ENCODE measurements around the gene PRTG. TPM values are rescaled to one million over a fixed set of nuclear protein-coding genes. Genes with fewer than 3 reads are reported as not detected.
"Not testable (repeated sequence)": the region's sequence is repeated elsewhere in the genome, so short reads cannot be mapped to it uniquely, and the experiment has no call there.

The PRTG gene
- under 0.01 TPM in 1 of 2 replicates, not detected in the other for total RNA-seq (2014; rRNA removed; shearing (Covaris generic))
- not detected in 2 replicates for polyA plus RNA-seq (2016; fragmentation: Nextera tagmentation; extraction: Ambion mirVana)

DNA sequence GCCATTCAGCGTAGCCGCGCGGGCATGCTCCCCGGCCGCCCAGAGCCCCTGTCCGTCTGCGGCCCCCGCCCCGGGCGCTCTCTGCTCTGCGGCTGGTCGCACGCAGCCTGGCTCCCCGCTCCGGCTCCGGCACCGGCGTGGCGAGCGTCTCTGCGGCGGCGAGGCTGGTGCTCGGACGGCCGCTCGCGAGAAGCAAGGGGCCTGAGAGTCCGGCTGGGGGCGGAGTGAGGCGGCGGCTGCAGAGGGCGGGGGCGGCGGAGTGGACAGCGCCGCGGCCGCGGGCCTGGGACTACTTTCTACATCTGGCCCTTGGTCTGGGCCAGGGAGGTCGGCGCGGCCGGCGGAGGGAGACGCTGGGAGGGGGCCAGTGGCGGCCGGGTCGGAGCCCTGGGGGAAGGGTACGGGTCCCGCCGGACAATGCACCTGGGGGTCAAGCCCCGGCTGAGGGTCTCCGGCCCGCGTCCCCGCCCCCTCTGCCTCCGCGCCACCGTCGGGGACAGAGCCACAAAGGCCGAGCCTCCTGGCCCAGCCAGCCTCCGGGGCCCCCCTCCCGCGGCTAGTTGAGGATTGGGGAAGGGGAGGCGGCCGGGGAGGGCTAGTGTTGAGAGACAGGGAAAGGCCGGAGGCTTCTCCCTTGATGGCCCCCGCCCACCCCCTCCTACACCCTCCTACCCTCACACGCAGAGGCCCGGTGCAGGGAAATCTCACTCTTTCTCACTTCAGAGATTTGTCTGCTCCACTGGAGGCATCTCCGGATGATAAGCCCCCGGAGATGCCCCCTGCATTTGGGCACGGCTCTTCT is at the start of gene PRTG:
PRTG (minus strand) TSS at position 226 of the 802 bp plus-strand sequence; CDS start at position 5, 221 bp downstream.
- H3K36me3 ChIP-seq (ENCODE audit: low read depth), result no peaks in the 10 kb centered on the region
- H3K27me3 ChIP-seq (replicated peaks; ENCODE audit: insufficient read depth), result peaks cover 58% of the 10 kb centered on the region
- H3K27ac ChIP-seq, result no peak within 1 kb of the TSS
- WGBS, 2 experiments (ENCODE audit: low coverage in 1 of 2, low lambda C conversion rate in 2 of 2, missing lambda C conversion rate in 2 of 2), result 2 to 3% methylated on average over 8 to 55 of the region's 75 CpGs
- H3K4me1 ChIP-seq (ENCODE audit: insufficient read depth), result peaks cover 6% of the 10 kb centered on the region; the same call in 1 of the 2 replicates
- H2AFZ ChIP-seq, result peak within 1 kb of the TSS; percentile 83
- peak within 1 kb of the TSS; percentile 38 for H3K9ac ChIP-seq
- no peaks in the 10 kb centered on the region for H3K9me2 ChIP-seq (ENCODE audit: insufficient read depth)
- no peaks in the 10 kb centered on the region for H3F3A ChIP-seq (ENCODE audit: insufficient read depth)
- H3K4me2 ChIP-seq (ENCODE audit: unreplicated experiment), result peak within 1 kb of the TSS; percentile 91
- H3K79me2 ChIP-seq (ENCODE audit: insufficient read depth), result no peaks in the 10 kb centered on the region
- peak within 1 kb of the TSS; percentile 70 for H3K4me3 ChIP-seq
- H3K9me3 ChIP-seq (ENCODE audit: low read depth), result no peaks in the 10 kb centered on the region
- in situ Hi-C loops (cut with MboI), result no loop called here
- DNase-seq, result peak; percentile 64
- no peaks in the 10 kb centered on the region for H4K20me1 ChIP-seq (ENCODE audit: insufficient read depth)
- peak; percentile 37 for TF ChIP-seq EZH2 (IDR thresholded peaks at IDR 0.05; ENCODE audit: insufficient read depth, poor library complexity, severe bottlenecking)
- TF ChIP-seq EZH2phosphoT487 (IDR thresholded peaks at IDR 0.05; ENCODE audit: insufficient read depth, low read depth), result no peak

GRCh38 chr15:55791551-55792400 is 48.8 kb upstream of the PRTG start:
- H3K27me3 ChIP-seq (replicated peaks; ENCODE audit: insufficient read depth), result no peaks in the 10 kb centered on the region
- peak overlapping the region; percentile 42 for H3K4me2 ChIP-seq (ENCODE audit: unreplicated experiment)
- TF ChIP-seq EZH2phosphoT487 (IDR thresholded peaks at IDR 0.05; ENCODE audit: insufficient read depth, low read depth) (no peak), EZH2 (IDR thresholded peaks at IDR 0.05; ENCODE audit: insufficient read depth, poor library complexity, severe bottlenecking) (no peak)
- 45 to 57% methylated on average over 3 of the region's 3 CpGs for WGBS, 2 experiments (ENCODE audit: low coverage in 1 of 2, low lambda C conversion rate in 2 of 2, missing lambda C conversion rate in 2 of 2)
- H3K9me3 ChIP-seq (ENCODE audit: low read depth), result no peaks in the 10 kb centered on the region
- H3K4me3 ChIP-seq, result no peak overlapping the region
- peak; percentile 80 for DNase-seq
- peaks cover 17% of the 10 kb centered on the region for H3K4me1 ChIP-seq (ENCODE audit: insufficient read depth)
- no peaks in the 10 kb centered on the region for H3K36me3 ChIP-seq (ENCODE audit: low read depth)
- H3F3A ChIP-seq (ENCODE audit: insufficient read depth), result no peaks in the 10 kb centered on the region; the same call in 1 of the 2 replicates
- H3K79me2 ChIP-seq (ENCODE audit: insufficient read depth), result no peaks in the 10 kb centered on the region
- no peak overlapping the region for H3K9ac ChIP-seq
- peak overlapping the region; percentile 65 for H3K27ac ChIP-seq
- in situ Hi-C loops (cut with MboI), result no loop called here
- H2AFZ ChIP-seq, result peak overlapping the region; percentile 65
- no peaks in the 10 kb centered on the region for H4K20me1 ChIP-seq (ENCODE audit: insufficient read depth)
- no peaks in the 10 kb centered on the region for H3K9me2 ChIP-seq (ENCODE audit: insufficient read depth)

- DNase-seq, result peak; percentile 30
- H3K4me3 ChIP-seq, result no peak overlapping the region
- in situ Hi-C loops (cut with MboI), result no loop called here
- H3K4me1 ChIP-seq (ENCODE audit: insufficient read depth), result peaks cover 17% of the 10 kb centered on the region
- H3K9me2 ChIP-seq (ENCODE audit: insufficient read depth), result no peaks in the 10 kb centered on the region
- H3K9me3 ChIP-seq (ENCODE audit: low read depth), result no peaks in the 10 kb centered on the region
- H3K4me2 ChIP-seq (ENCODE audit: unreplicated experiment), result no peak overlapping the region
- TF ChIP-seq EZH2phosphoT487 (IDR thresholded peaks at IDR 0.05; ENCODE audit: insufficient read depth, low read depth), result no peak
- no peak for TF ChIP-seq EZH2 (IDR thresholded peaks at IDR 0.05; ENCODE audit: insufficient read depth, poor library complexity, severe bottlenecking)
- H2AFZ ChIP-seq, result no peak overlapping the region
- no peaks in the 10 kb centered on the region for H3K36me3 ChIP-seq (ENCODE audit: low read depth)
- no peak overlapping the region for H3K27ac ChIP-seq
- H3K79me2 ChIP-seq (ENCODE audit: insufficient read depth), result no peaks in the 10 kb centered on the region
- no peaks in the 10 kb centered on the region for H4K20me1 ChIP-seq (ENCODE audit: insufficient read depth)
- H3F3A ChIP-seq (ENCODE audit: insufficient read depth), result no peaks in the 10 kb centered on the region; the same call in 1 of the 2 replicates
- no peaks in the 10 kb centered on the region for H3K27me3 ChIP-seq (replicated peaks; ENCODE audit: insufficient read depth)
- H3K9ac ChIP-seq, result no peak overlapping the region
- WGBS, 2 experiments (ENCODE audit: low coverage in 1 of 2, low lambda C conversion rate in 2 of 2, missing lambda C conversion rate in 2 of 2), result 61 to 66% methylated on average over 8 of the region's 8 CpGs
Measured at GRCh38 chr15:55789066-55789660, 46.2 kb upstream of the PRTG start.

- Histone ChIP-seq H3F3A (ENCODE audit: insufficient read depth) (no peaks in the 10 kb centered on the region; the same call in 1 of the 2 replicates), H3K4me3 (no peak overlapping the region), H3K9me3 (ENCODE audit: low read depth) (no peaks in the 10 kb centered on the region), H2AFZ (no peak overlapping the region), H3K4me2 (ENCODE audit: unreplicated experiment) (no peak overlapping the region), H4K20me1 (ENCODE audit: insufficient read depth) (no peaks in the 10 kb centered on the region), H3K9ac (no peak overlapping the region), H3K4me1 (ENCODE audit: insufficient read depth) (peaks cover 2% of the 10 kb centered on the region), H3K27me3 (replicated peaks; ENCODE audit: insufficient read depth) (no peaks in the 10 kb centered on the region), H3K9me2 (ENCODE audit: insufficient read depth) (no peaks in the 10 kb centered on the region), H3K36me3 (ENCODE audit: low read depth) (no peaks in the 10 kb centered on the region), H3K79me2 (ENCODE audit: insufficient read depth) (no peaks in the 10 kb centered on the region), H3K27ac (no peak overlapping the region)
- WGBS, 2 experiments (ENCODE audit: low coverage in 1 of 2, low lambda C conversion rate in 2 of 2, missing lambda C conversion rate in 2 of 2), result 77 to 80% methylated on average over 3 of the region's 3 CpGs
- in situ Hi-C loops (cut with MboI), result no loop called here
- TF ChIP-seq EZH2 (IDR thresholded peaks at IDR 0.05; ENCODE audit: insufficient read depth, poor library complexity, severe bottlenecking), result no peak
- TF ChIP-seq EZH2phosphoT487 (IDR thresholded peaks at IDR 0.05; ENCODE audit: insufficient read depth, low read depth), result no peak
- no peak for DNase-seq
Measured at GRCh38 chr15:55786341-55786740, 43.4 kb upstream of the PRTG start.

- H3K4me1 ChIP-seq (ENCODE audit: insufficient read depth); in situ Hi-C loops (cut with MboI); H3K27me3 ChIP-seq (replicated peaks; ENCODE audit: insufficient read depth); H3K79me2 ChIP-seq (ENCODE audit: insufficient read depth); H3K27ac ChIP-seq; H3F3A ChIP-seq (ENCODE audit: insufficient read depth); H3K4me2 ChIP-seq (ENCODE audit: unreplicated experiment); H3K4me3 ChIP-seq; H3K9me2 ChIP-seq (ENCODE audit: insufficient read depth); DNase-seq; H3K9me3 ChIP-seq (ENCODE audit: low read depth); H3K9ac ChIP-seq; H4K20me1 ChIP-seq (ENCODE audit: insufficient read depth); H2AFZ ChIP-seq; H3K36me3 ChIP-seq (ENCODE audit: low read depth): not testable (repeated sequence)
- 72 to 78% methylated on average over 9 of the region's 9 CpGs for WGBS, 2 experiments (ENCODE audit: low coverage in 1 of 2, low lambda C conversion rate in 2 of 2, missing lambda C conversion rate in 2 of 2)
Measured at GRCh38 chr15:55785593-55785992, 42.6 kb upstream of the PRTG start.

Data from GM23248 (cell line).